HG03571 (cell line): ENCODE results near the gene PROK1.
"Not testable (repeated sequence)": the region's sequence is repeated elsewhere in the genome, so short reads cannot be mapped to it uniquely, and the experiment has no call there.

ENCODE experiments used
- ATAC-seq: cut with Tn5 transposase; IDR thresholded peaks from one replicate; pipeline ENCODE4 v1.9.1; 2021; ENCODE audit not compliant: unreplicated experiment

PROK1 gene, protein sequence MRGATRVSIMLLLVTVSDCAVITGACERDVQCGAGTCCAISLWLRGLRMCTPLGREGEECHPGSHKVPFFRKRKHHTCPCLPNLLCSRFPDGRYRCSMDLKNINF

DNA sequence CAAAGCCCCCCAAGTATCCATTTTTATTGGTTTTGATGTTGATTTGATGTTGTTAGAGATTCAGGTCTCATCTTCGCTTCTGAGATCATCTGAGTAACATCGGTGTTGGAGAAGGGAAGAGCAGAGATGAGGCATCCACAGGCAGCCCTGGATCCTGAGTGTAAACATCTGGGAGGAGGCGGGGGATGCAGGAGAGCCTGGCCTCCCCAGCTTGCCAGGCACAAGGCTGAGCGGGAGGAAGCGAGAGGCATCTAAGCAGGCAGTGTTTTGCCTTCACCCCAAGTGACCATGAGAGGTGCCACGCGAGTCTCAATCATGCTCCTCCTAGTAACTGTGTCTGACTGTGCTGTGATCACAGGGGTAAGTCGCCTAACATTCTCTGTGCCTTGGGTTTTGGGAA lies at the start of gene PROK1:
TSS of gene PROK1 (plus strand) at position 221 of the 400 bp plus-strand sequence. CDS start at position 289, 68 bp downstream.
- no peak for ATAC-seq

DNA sequence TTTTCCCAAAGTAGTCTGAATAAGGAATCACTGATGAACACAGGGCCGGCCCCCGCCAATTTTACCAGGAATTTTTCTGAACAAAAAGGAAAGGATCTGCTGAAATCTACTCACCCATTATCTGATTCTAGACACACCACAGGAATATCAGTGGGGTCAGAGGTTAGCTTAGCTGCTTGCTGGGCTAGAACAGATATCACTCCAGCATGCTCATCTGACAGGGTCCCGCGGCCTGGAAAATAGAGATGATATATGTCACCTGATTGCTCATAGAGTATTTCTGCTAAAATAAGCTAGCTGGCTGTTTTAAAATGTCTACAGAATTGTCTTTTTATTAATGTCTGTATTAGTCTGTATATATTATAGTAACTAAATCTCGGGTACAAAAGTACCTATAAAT lies 47.1 kb upstream of the PROK1 start:
- ATAC-seq: no peak

DNA sequence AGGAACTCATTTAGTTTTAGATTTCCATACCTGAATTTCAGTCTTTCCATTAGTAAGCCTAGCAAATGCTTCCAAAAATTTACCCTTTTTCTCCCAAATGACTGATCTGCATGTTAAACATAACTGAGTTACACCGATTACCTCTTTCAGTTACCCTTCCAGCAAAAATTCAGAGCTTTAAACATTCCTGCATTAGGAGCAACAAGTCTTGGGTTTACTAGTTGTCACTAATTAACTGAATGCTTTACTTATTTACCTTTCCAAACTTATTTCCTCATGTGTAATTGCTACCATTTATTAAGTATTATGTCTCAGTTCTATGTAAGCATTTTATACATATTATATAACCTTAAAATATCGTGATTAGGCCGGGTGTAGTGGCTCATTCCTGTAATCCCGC lies 46.5 kb upstream of the PROK1 start:
- ATAC-seq: no peak

DNA sequence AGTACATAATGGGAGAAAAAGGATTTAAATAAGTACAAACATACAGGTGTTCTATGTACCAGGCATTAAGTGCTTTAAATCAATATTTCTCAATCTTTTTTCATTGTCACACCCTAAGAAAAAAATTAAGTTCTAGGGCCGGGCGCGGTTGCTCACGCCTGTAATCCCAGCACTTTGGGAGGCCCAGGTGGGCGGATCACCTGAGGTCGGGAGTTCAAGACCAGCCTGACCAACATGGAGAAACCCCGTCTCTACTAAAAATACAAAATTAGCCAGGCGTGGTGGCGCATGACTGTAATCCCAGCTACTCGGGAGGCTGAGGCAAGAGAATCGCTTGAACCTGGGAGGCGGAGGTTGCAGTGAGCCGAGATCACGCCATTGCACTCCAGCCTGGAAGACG lies 44.5 kb upstream of the PROK1 start:
- not testable (repeated sequence) for ATAC-seq

DNA sequence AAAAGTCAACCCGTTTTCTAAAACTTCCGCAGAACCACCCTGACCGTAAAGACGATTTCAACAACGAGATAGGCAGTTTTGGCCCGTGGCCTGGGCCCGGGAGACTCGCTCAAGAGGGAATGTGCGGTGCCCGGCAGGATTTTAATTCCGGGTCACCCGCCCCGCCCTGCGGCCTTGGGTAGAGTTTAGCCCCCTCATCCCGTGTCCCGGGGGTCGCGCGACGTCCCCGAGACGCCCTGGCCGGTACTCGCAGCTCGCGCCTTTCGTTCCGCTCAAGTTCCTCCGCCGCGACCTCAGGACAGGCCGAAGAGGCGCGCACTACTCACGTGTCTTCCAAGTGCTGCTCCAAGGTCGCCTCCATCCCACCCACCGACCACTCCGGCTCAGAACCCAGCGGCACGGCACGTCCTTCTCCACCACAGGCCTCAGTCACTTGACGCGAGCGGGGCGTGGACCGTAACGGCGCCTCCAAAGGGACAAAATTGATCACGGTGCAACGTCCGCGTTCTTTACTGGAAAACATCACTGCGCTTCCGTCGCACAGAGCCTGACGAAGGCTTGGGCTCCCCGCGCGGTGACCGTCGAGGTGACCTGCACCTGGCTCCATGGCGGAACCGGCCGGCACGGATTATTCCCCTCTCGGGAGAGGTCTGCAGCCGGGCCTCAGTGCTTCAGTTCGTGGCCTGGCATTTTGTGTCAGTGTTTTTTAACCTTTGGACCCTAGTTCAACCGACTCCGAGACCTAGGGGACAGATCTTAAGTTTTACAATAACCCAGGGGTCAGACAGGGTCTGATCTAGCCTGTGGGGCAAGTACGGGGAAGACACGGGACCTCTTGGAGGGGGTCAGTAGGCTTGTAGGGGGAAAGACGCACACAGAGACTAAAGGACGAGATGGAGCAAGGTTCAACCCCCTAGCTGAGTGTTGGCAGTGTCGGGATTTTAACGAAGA lies 43.4 kb upstream of the PROK1 start, which contains the start of gene LAMTOR5:
TSS of gene LAMTOR5 (minus strand) at position 435 of the 951 bp plus-strand sequence. CDS start at position 361, 74 bp downstream.
- peak; percentile 90 for ATAC-seq

DNA sequence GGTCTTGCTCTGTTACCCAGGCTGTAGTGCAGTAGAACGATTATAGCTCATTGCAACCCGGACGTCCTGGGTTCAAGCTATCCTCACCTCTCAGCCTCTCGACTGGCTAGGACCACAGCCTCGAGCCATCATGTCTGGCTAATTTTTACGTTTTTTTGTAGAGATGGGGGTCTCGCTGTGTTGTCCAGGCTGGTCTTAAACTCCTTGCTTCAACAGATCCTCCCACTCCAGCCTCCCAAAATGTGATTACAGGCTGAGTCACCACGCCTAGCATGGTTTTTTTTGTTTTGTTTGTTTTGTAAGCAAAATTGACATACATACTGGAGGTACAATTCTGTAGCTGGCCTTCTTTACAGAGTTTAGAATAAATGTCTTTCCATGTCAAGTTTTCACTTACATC lies 42.5 kb upstream of the PROK1 start:
- no peak for ATAC-seq

DNA sequence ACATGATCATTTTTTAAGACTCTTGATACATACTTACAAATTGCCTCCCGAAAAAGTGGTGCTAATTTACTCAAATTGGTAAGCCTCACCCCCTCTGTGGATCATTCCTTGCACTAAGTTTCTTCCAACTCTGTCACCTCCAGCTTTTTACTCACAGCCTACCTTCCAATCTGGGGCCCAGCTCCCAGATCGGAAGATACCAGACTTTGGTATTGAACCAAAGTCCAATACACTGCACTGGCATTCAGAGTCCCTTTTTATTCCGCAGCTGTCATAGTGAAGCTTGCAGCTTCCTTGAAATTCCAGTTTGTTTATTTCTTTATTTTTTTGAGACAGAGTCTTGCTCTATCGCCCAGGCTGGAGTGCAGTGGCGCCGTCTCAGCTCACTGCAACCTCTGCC lies 41.6 kb upstream of the PROK1 start:
- no peak for ATAC-seq

DNA sequence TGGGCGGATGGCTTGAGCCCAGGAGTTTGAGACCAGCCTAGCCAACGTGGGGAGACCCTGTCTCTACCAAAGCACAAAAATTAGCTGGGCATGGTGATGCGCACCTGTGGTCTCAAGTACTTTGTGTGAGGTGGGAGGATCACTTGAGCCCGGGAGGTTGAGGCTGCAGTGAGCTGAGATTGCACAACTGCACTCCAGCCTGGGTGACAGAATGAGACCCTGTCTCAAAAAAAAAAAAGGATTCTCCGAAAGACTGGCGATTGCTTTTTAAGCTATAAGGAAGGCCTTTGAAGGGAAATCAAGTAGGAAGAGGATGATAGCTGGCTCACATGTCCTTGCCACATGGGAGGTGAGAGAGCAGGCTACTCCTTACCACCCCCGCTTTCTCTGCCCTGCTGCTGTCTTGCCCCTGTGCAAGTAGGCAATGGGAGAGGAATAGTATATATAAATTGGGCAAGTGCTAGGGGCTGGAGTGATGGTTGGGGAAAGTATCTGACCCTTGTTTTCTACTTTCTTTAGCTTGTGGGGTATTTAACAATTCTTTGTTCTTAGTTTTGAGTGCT lies 39.7 kb upstream of the PROK1 start:
- no peak for ATAC-seq

DNA sequence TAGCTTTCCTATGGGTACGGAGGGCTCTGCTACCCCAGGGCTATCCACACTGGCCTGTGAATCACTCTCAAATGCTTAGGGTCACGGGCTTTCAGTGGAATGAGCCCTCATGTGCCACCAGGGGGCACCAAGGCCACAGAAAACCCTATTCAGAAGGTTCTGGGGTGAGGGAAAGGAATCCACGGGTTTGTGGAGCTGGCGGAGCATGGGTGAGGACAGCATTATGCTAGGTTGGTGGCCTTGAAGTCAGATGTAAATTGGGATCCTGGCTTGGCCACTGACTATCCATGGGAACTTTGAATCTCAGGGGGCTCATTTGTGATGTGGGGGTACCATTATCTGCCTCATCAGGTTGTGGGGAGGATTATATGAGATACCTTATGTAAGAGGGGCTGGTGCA lies 38.4 kb upstream of the PROK1 start:
- no peak for ATAC-seq

DNA sequence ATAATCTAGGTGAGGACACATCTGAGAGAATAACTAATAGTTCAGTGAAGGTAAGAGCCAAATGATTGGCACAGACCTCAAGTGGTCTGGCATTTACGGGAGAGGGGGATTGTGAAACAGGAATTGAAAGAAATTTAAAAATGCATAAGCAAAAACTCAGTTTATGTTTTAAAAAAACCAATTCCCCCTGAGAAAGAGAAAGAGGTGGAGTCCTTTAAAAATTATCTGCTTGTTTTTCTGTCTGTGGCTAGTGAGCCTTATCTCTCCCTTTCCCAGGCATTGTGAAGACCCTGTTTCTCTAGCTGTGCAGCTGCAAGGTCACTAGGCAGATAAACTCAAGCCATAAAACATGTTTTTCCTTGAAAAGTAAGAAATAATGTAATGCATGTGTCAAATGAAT lies 37.9 kb upstream of the PROK1 start:
- not testable (repeated sequence) for ATAC-seq

DNA sequence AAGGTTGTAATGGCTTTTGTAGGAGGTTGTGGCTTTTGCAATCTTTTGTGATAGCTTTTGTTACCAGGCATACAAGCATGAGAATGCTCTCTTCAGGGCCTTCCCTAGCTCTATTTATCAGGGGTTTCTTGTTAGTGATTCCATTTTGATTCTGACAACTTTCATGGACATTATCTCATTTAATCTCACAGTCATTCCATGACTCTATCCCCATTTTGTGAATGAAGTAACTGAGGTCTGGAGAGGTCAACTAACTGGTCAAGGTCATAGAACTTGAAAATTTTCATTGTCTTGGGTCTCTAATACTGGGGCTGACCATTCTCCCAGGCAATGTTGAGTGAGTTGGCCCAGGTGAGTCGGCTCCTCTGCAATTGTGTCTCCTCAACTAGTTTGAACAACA lies 32.2 kb upstream of the PROK1 start:
- ATAC-seq: no peak

DNA sequence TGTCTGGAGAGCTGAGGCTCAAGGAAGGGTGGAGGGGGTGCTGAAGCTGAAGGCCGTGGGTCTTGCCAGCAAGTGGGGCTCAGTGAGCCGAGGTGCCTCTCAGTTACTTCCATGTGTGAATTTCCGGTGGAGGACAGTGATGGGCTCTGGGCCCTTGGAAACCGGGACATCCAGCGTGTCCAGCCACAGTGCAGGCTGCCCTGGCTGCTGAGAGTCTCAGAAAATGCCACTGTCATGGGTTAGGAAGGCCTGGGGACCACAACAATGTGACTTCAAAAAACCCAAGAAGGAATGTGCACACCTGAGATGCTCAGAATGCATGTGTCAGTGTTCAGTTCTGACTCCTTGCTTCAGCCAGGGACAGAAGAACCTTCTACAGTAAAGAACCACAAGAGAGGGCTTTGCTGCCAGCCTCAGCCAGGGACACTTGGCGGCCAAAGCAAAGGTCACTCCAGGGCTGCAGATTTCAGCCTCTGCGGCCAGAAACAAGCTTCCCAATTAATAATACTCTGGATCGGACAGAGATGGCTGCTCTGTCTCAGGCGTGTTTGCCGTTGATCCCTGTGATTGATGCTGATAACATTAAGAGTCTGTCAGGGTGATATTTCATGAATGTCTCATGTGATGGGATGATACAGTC lies 30.8 kb upstream of the PROK1 start:
- no peak for ATAC-seq

DNA sequence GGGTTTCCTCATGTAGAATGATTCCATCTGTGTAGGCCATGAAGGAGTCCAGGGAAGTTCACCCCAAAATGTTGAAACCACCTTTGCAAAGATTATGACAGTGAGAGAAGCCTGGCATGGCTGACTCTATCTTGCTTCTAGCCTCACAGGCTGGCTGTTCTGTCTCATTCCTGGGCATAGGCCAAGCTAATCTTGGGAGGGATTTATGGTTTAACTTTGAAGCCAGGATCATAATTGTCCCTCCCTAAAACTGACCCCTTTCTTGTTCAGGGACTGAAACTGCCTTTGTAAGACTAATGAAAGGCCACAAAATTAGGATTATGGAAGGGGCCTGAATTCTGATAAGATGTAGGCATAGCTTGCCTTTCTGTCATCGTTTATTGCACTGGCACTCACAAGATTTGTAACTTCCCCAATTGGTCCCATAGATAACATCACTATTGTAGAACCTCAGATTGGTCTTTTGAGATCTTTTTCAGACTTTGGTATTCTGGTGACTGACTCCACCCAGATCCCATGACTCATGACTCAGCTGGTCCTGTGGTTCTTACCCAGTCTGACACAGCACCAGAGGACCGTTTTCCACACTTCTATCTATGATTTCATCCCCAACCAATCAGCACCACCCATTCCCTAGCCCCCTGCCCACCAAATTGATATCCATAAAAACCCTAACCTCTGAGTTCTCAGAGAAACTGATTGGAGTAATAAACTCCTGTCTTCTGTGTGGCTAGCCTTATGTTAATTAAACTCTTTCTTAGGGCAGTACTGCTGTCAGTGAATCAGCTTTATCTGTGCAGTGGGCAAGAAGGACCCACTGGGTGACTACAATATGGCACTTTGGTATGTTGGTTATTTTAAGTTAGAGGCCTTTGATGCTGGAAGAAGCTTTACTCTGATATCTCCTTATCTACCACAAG lies 29.8 kb upstream of the PROK1 start:
- no peak for ATAC-seq

DNA sequence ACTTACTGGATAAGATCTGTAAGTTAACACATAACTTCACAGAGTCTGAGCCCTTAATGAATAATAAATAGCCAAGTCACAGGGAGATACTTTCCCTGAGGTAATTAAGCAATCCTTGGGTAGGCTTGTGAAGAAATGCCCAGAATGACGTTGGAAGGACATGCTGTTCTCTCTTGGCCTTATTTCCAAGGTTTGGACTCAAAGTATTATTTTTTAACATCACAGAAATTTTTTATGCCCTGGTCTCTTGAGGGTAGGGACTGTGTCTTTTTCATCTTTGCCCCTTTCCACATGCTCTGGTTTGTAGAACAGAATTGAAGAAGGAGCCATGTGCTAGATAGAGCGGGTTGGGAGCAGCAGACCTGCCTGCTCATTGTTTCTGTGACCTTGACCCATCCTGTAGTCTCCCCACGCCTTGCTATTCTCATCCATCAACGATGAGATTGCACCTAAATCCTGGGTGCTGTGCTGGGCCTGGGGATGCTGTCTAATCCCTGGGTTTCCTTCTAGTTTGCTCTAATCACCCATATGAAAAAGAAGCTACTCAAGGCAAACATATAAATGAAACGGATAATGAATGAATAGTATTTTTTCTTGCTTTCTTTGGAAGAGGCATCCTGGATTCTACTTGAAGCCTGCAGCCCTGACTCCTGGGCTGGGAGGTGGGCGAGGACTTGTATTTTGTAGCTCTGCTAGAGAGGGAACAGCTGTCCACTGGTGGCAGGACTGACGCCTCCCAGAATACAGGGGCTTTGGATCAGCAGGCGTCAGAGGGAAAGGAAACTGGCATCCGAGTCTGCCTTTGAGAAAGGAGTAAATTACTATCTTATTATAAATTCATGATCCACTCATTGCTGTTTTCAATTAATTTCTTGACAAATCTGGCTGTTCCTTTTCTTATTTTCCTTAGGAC lies 26.0 kb upstream of the PROK1 start:
- ATAC-seq: no peak

DNA sequence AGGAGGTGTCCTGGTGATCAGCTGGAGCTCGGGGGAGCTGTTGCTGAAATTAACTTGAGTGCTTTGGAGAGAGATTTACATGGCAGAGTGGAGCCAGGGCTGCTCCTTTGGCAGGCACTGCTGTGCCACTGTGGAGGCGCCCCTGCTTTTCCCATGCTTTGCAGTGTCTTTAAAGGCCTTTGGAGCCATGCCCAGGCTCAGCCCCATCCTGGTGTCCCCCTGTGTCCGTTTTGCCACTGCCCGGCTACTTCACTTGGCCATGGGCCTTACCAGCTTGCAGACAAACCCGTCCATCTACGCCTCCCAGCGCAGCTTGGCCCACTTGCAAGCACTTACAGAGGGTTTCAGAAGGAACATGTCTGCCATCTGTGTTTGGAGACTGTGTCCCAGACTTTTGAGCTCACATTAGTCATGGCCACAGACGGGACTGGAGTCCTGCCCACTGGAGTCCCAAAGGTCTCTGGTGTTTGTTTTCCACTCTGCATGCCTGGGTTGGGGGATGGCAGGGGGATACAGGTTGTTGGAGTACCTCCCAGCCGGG lies 25.3 kb upstream of the PROK1 start:
- ATAC-seq: no peak

DNA sequence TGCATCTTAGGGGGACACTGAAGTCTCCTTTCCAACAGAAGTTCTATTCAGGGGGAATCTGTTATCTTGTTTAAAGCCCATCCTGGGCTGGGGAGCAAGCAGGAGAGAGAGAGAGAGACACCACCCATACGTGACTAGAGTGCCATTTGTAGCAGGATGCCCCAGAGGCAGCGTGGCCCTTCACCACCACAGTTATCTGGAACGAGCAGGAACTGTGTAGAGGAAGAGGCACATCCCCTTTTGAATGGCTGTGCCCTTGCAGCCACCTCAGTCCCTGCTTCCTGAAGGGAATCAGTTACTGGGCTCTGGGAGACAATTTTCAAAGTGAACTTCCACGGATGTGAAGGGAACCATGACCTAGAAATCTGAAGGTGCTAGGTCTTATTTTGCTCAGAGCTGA lies 24.1 kb upstream of the PROK1 start:
- ATAC-seq: no peak

DNA sequence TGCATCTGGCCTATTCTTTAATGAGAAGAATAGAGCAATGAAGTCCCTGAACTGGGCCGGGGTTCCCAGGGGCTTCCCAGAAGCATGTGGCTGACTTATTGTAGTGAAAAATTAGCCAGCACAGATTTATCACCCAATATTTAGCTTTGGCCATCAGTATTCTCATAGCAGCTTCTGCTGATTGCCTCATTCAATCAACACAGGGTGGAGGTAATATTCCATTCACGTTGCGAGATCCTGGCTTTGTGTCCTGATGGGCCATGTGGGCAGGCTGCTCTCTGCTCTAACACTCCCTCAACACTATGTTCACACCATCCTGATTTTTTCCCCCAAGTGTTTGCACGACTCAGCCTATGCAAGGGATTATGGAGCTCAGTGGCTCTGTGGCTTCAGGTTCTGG lies 22.0 kb upstream of the PROK1 start:
- ATAC-seq: no peak

DNA sequence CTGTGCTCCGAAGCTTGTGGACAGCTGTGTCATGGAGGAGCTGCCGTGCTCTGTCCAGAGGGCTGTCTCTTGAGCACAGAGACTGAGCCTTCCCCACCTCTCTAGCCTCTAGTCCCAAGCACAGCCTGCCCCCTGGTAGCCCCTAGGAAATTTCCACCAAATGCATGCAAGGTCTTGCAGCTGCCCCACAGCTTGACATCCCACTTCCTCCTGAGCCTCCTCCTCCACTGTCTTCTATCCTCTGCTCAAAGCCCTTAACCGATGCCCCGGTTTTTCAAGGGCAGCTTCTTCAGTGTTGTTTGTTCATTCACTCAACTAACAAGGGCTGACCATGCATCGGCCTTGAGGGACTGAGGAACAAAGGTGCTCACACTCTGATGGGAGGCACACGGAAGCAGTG lies 20.6 kb upstream of the PROK1 start:
- ATAC-seq: no peak

DNA sequence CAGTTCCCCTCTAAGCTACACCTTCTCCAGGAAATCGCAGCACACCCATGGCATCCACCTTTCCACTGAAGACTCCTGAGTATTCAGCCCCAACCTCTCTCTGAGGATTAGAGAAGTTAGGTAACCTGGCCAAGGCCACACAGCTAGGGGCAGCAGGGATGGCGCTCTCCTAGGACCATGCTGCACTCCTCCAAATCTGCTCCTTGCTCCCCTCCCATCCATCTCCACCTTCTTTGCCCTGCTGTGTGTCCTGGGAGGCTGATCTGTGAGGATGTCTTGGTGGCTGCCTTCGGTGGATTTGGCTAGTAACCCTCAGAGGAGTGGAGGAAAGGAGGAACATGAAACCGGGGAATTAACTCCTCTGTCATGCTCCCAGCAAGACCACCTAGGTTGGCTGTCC lies 20.0 kb upstream of the PROK1 start:
- no peak for ATAC-seq
